ENCODE measurements around the gene CYP27B1. TPM values are rescaled to one million over a fixed set of nuclear protein-coding genes. Genes with fewer than 3 reads are reported as not detected.

CYP27B1 gene
- total and polyA plus RNA-seq, 11 donors = 0.11 to 0.77 (median 0.19) TPM; not detected in 4

DNA sequence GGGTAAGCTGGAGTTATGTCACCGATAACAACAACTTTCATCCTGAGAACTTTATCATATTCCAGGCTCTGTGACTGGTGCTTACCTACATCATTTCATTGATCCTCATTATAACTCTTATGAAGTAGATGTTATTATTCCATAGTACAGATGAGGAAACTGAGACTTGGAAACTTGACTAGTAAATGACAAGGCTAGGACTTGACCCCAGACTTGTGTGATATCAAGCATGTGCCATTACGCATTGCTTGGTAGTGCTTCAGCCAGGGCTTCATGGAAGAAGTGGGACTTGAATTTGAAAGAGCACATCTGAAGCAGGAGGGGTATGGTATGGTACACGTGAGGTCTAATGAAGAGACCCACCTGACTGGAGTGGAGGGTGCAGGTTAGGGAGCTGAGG lies 39.8 kb upstream of the CYP27B1 start:
- intact Hi-C loops (cut with DNase I) = loop anchor here in 1 of 10 donors (10.0 kb wide), 1 partner anchor 98 kb away; no protein-coding TSS in a partner anchor
- TF ChIP-seq, protein P1, sequence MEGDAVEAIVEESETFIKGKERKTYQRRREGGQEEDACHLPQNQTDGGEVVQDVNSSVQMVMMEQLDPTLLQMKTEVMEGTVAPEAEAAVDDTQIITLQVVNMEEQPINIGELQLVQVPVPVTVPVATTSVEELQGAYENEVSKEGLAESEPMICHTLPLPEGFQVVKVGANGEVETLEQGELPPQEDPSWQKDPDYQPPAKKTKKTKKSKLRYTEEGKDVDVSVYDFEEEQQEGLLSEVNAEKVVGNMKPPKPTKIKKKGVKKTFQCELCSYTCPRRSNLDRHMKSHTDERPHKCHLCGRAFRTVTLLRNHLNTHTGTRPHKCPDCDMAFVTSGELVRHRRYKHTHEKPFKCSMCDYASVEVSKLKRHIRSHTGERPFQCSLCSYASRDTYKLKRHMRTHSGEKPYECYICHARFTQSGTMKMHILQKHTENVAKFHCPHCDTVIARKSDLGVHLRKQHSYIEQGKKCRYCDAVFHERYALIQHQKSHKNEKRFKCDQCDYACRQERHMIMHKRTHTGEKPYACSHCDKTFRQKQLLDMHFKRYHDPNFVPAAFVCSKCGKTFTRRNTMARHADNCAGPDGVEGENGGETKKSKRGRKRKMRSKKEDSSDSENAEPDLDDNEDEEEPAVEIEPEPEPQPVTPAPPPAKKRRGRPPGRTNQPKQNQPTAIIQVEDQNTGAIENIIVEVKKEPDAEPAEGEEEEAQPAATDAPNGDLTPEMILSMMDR (IDR thresholded peaks at IDR 0.05) = no peak
- TF ChIP-seq POLR2A (IDR thresholded peaks at IDR 0.05) = no peak
- peaks cover 0 to 10% (median 2%) of the 10 kb centered on the region in 12 donors for H3K4me1 ChIP-seq
- H3K27ac ChIP-seq = no peak overlapping the region
- H3K9me3 ChIP-seq = no peaks in the 10 kb centered on the region
- peaks cover 0 to 96% (median 88%) of the 10 kb centered on the region in 9 donors for H3K36me3 ChIP-seq
- DNase-seq (no peak), ATAC-seq (no peak)
- 92 to 98% (median 95%) methylated on average over 3 of the region's 3 CpGs for WGBS, 4 donors
- H3K4me3 ChIP-seq = no peak overlapping the region
- H3K27me3 ChIP-seq = no peaks in the 10 kb centered on the region

DNA sequence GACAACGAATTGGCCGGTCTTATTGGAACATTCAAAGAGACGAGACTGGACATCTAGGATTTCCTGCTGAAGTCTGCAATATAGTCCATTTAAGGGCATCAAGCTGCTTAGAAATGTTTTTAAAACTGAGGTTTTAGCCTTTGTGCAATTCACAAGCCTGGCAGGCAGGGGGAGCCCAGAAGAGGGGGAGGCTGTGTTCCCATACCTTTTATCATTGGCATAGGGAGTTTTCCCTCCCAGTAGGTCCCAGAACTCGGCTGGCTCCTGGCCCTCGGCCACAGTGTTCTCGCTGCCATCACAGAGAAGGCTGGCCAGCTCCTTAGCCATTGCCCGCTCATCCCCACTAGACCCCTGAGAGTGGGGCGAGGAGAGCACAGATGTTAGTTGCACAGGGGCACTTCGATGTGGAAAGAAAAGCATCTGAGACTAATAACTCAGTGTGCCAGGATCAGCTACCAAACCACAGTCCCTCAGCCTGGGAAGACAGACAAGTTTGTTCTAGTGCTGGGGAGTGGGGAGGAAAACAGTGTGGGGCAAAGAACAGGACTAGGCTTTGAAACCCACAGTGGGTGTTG lies 36.5 kb upstream of the CYP27B1 start:
- no peak for TF ChIP-seq POLR2A (IDR thresholded peaks at IDR 0.05)
- TF ChIP-seq, protein P1 (IDR thresholded peaks at IDR 0.05) = peak; percentile 63 to 89 (median 82)
- DNase-seq = peak in 4 of 5 donors; percentile 43 to 62 (median 50)
- 38 to 49% (median 41%) methylated on average over 9 of the region's 9 CpGs for WGBS, 4 donors

DNA sequence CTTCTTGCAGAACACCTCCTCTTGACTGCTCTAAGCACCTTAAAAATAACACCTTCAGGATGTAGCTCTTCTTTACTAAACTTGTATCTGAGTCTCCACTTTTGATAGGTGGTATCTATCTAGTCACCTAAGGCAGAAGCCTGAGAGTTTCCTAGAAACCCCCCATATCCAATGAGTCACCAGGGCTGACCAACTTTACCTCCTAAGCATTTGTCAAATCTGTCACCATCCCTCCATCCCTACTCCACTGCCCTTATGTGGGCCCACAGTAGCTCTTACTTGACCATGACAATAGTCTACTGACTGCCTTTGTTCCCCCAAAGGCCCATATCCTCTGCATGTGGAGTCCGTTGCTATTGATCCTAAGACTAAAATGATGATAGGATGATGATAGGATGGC lies 35.7 kb upstream of the CYP27B1 start:
- no peak for DNase-seq
- Histone ChIP-seq H3K36me3 (peaks cover 6 to 96% (median 88%) of the 10 kb centered on the region in 9 donors), H3K27ac (no peak overlapping the region), H3K9me3 (no peaks in the 10 kb centered on the region), H3K27me3 (no peaks in the 10 kb centered on the region), H3K4me1 (peaks cover 0 to 10% (median 2%) of the 10 kb centered on the region in 12 donors), H3K4me3 (no peak overlapping the region)
- no peak for TF ChIP-seq POLR2A (IDR thresholded peaks at IDR 0.05)
- TF ChIP-seq, protein P1 (IDR thresholded peaks at IDR 0.05) = no peak
- 88 to 97% (median 95%) methylated on average over 1 of the region's 1 CpG for WGBS, 4 donors
- no peak for ATAC-seq
- intact Hi-C loops (cut with DNase I) = loop anchor here in 9 of 10 donors (1.0 to 10.0 kb wide), 4 partner anchors 102 to 105 kb away; no protein-coding TSS in a partner anchor

More for the DNA sequence above, 36.5 kb upstream of the CYP27B1 start:
- ATAC-seq = peak; percentile 68 to 87 (median 82)
- peaks cover 0 to 10% (median 2%) of the 10 kb centered on the region in 12 donors for H3K4me1 ChIP-seq
- intact Hi-C loops (cut with DNase I) = loop anchor here in 9 of 10 donors (1.0 to 10.0 kb wide), 4 partner anchors 101 to 104 kb away; no protein-coding TSS in a partner anchor
- H3K36me3 ChIP-seq = peaks cover 6 to 96% (median 88%) of the 10 kb centered on the region in 9 donors
- H3K9me3 ChIP-seq = no peaks in the 10 kb centered on the region
- no peak overlapping the region for H3K4me3 ChIP-seq
- H3K27ac ChIP-seq = peak overlapping the region in 3 of 12 donors; percentile 15 to 20 (median 15)
- H3K27me3 ChIP-seq = no peaks in the 10 kb centered on the region

DNA sequence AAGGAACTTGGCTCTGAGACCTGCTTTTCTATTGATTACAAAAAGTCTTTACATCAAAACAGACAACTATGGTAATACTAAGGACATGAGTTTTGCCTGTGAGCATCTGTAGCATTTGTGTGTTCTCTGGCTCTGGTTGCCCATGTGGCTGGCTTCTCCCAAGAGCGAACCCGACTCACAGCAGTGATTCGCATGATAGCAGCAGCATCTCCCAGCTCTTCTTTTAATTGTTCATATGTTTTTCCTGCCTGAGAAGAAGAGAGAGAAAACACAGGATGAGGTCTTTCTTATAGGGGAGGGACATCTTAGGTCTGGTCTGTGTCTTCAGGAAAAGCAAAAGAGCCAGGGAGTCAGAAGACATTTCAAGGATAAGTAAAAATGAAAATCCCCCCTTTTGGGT lies 34.1 kb upstream of the CYP27B1 start:
- Histone ChIP-seq H3K9me3 (no peaks in the 10 kb centered on the region), H3K4me3 (no peak overlapping the region), H3K27ac (no peak overlapping the region), H3K4me1 (peaks cover 0 to 14% (median 2%) of the 10 kb centered on the region in 12 donors), H3K36me3 (peaks cover 6 to 97% (median 88%) of the 10 kb centered on the region in 9 donors), H3K27me3 (no peaks in the 10 kb centered on the region)
- TF ChIP-seq, protein P1 (IDR thresholded peaks at IDR 0.05) = no peak
- no peak for TF ChIP-seq POLR2A (IDR thresholded peaks at IDR 0.05)
- intact Hi-C loops (cut with DNase I) = loop anchor here in 3 of 10 donors (5.0 to 10.0 kb wide), 2 partner anchors 104 to 106 kb away; no protein-coding TSS in a partner anchor
- ATAC-seq = no peak
- no peak for DNase-seq
- 91 to 99% (median 96%) methylated on average over 3 of the region's 3 CpGs for WGBS, 4 donors
